ENCODE data around the gene ABCD2.

- TF ChIP-seq EZH2phosphoT487 (IDR thresholded peaks at IDR 0.05; ENCODE audit: low read depth), result no peak
- TF ChIP-seq, protein P1, sequence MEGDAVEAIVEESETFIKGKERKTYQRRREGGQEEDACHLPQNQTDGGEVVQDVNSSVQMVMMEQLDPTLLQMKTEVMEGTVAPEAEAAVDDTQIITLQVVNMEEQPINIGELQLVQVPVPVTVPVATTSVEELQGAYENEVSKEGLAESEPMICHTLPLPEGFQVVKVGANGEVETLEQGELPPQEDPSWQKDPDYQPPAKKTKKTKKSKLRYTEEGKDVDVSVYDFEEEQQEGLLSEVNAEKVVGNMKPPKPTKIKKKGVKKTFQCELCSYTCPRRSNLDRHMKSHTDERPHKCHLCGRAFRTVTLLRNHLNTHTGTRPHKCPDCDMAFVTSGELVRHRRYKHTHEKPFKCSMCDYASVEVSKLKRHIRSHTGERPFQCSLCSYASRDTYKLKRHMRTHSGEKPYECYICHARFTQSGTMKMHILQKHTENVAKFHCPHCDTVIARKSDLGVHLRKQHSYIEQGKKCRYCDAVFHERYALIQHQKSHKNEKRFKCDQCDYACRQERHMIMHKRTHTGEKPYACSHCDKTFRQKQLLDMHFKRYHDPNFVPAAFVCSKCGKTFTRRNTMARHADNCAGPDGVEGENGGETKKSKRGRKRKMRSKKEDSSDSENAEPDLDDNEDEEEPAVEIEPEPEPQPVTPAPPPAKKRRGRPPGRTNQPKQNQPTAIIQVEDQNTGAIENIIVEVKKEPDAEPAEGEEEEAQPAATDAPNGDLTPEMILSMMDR (IDR thresholded peaks at IDR 0.05; ENCODE audit: low read depth, low read length), result no peak
Measured at GRCh38 chr12:39605996-39606395, 13.6 kb downstream of the ABCD2 start.
